ENCODE data around the gene GRIN3B.

The GRIN3B gene

GRCh38 chr19:1000095-1000494 lies at the start of gene GRIN3B:
Gene GRIN3B (plus strand): TSS chr19:1000419. CDS start chr19:1000438, 19 bp downstream.
- TF ChIP-seq CTCF (IDR thresholded peaks at IDR 0.05; ENCODE audit: low read depth, low read length, missing control alignments) = peak; percentile 52
- DNase-seq (ENCODE audit: low read depth) = no peak
- H3K4me3 ChIP-seq (ENCODE audit: low read depth, low read length) = no peak within 1 kb of the TSS

- H3K4me3 ChIP-seq (ENCODE audit: low read depth, low read length) = peak overlapping the region; percentile 55
- TF ChIP-seq CTCF (IDR thresholded peaks at IDR 0.05; ENCODE audit: low read depth, low read length, missing control alignments) = no peak
- no peak for DNase-seq (ENCODE audit: low read depth)
Measured at GRCh38 chr19:952049-952679, 48.1 kb upstream of the GRIN3B start.

- peak overlapping the region; percentile 55 for H3K4me3 ChIP-seq (ENCODE audit: low read depth, low read length)
- DNase-seq (ENCODE audit: low read depth) = no peak
- TF ChIP-seq CTCF (IDR thresholded peaks at IDR 0.05; ENCODE audit: low read depth, low read length, missing control alignments) = no peak
Measured at GRCh38 chr19:952680-953444, 47.4 kb upstream of the GRIN3B start.

- no peak for TF ChIP-seq CTCF (IDR thresholded peaks at IDR 0.05; ENCODE audit: low read depth, low read length, missing control alignments)
- DNase-seq (ENCODE audit: low read depth) = no peak
- peak overlapping the region; percentile 55; the same call in 1 of the 2 replicates for H3K4me3 ChIP-seq (ENCODE audit: low read depth, low read length)
Measured at GRCh38 chr19:953445-954271, 46.6 kb upstream of the GRIN3B start.

GRCh38 chr19:954272-954671 lies 45.9 kb upstream of the GRIN3B start:
- peak overlapping the region; percentile 23; the same call in 1 of the 2 replicates for H3K4me3 ChIP-seq (ENCODE audit: low read depth, low read length)
- DNase-seq (ENCODE audit: low read depth) = no peak
- TF ChIP-seq CTCF (IDR thresholded peaks at IDR 0.05; ENCODE audit: low read depth, low read length, missing control alignments) = no peak

GRCh38 chr19:954672-955494 lies 45.3 kb upstream of the GRIN3B start:
- peak; percentile 71 for DNase-seq (ENCODE audit: low read depth)
- peak overlapping the region; percentile 23; the same call in 1 of the 2 replicates for H3K4me3 ChIP-seq (ENCODE audit: low read depth, low read length)
- no peak for TF ChIP-seq CTCF (IDR thresholded peaks at IDR 0.05; ENCODE audit: low read depth, low read length, missing control alignments)
